ENCODE data around the gene POLG.
"Not testable (repeated sequence)": the region's sequence is repeated elsewhere in the genome, so short reads cannot be mapped to it uniquely, and the experiment has no call there.

Gene POLG

GRCh38 chr15:89277281-89277680, 57.3 kb downstream of the POLG start:
- not testable (repeated sequence) for DNase-seq

All from NCI-H1436 treated with DMSO at 0.1 percent for 48 hours (cell line).